GM12873 (cell line): ENCODE measurements around the gene DRC3.

ENCODE experiments used
- CTCF ChIP-seq: IDR thresholded peaks from 2 replicates; pipeline ENCODE4 v1.5.1; 2012; ENCODE audit warnings: low read depth, mild to moderate bottlenecking, moderate library complexity, low read length, control low read depth; ENCODE audit not compliant: insufficient read depth; ENCODE audit errors: missing control alignments

Gene DRC3

GRCh38 chr17:18065546-18065945, 92.9 kb downstream of the DRC3 start:
- TF ChIP-seq CTCF: no peak
